HepG2 (cell line): ENCODE results near the gene GFOD1. TPM values are rescaled to one million over a fixed set of nuclear protein-coding genes. Genes with fewer than 3 reads are reported as not detected.
A peak's percentile ranks its signal among the peaks of the same experiment; 100 is the strongest.

Experiments
- KAT2B ChIP-seq: fragments of 150-350 bp; IDR thresholded peaks from 2 replicates; pipeline ENCODE4 v1.6.1; 2014; ENCODE audit warnings: low read depth, low read length, borderline replicate concordance
- MAZ ChIP-seq, 2 experiments: sonication (generic) in 1 of 2; formaldehyde crosslinking in 1 of 2; IDR thresholded peaks; 2 replicates each; pipeline versions ENCODE4 v1.5.0 to v1.6.1; 2012 to 2020; ENCODE audit warnings: low read depth in 2 of 2, mild to moderate bottlenecking in 2 of 2, borderline replicate concordance in 1 of 2, improper control_type of control experiment in 1 of 2, low read length in 1 of 2, missing genetic modification reagents in 1 of 2, moderate library complexity in 1 of 2
- MEF2D ChIP-seq: sonication (generic); formaldehyde crosslinking; IDR thresholded peaks from 2 replicates; pipeline ENCODE4 v1.5.1; 2020; ENCODE audit warnings: mild to moderate bottlenecking, missing genetic modification reagents
- PAX8 ChIP-seq: sonication (generic); formaldehyde crosslinking; IDR thresholded peaks from 2 replicates; pipeline ENCODE4 v1.8.0; 2022; ENCODE audit warnings: mild to moderate bottlenecking, missing genetic modification reagents, borderline replicate concordance
- ZBTB1 ChIP-seq: sonication (generic); formaldehyde crosslinking; IDR thresholded peaks from 2 replicates; pipeline ENCODE4 v1.4.0; 2020; ENCODE audit warnings: missing genetic modification reagents, borderline replicate concordance
- ZBTB7B ChIP-seq: sonication (generic); formaldehyde crosslinking; IDR thresholded peaks from 2 replicates; pipeline ENCODE4 v1.4.0; 2020; ENCODE audit warnings: missing genetic modification reagents
- ZNF281 ChIP-seq: sonication (generic); formaldehyde crosslinking; IDR thresholded peaks from 2 replicates; pipeline ENCODE4 v1.4.0; 2020; ENCODE audit warnings: missing genetic modification reagents, borderline replicate concordance
- ZSCAN30 ChIP-seq: sonication (generic); formaldehyde crosslinking; IDR thresholded peaks from 2 replicates; pipeline ENCODE4 v1.5.0; 2020; ENCODE audit warnings: mild to moderate bottlenecking, missing genetic modification reagents
- polyA plus RNA-seq, 8 experiments: library from polyadenylated mRNA; depleted of rRNA in 3 of 8; stranded (reverse) in 7 of 8; unstranded in 1 of 8; fragments of >200 nt; fragmentation: Illumina TruSeq in 4 of 8; extraction: Trizol in 4 of 8; gene quantifications; 2 replicates each; pipeline versions ENCODE4 v1.2.1 to v1.2.3, GENCODE V29; 2011 to 2016; ENCODE audit warnings: low read depth in 4 of 8, missing spikeins in 1 of 8, mixed read lengths in 1 of 8; ENCODE audit not compliant: insufficient read depth in 1 of 8
- total RNA-seq, 5 experiments: library from RNA; depleted of rRNA; stranded (reverse); fragments of >200 nt; fragmentation: Illumina TruSeq; extraction: Trizol; gene quantifications; 2 replicates each; pipeline ENCODE4 v1.2.3, GENCODE V29; 2016; ENCODE audit warnings: low read depth in 1 of 5
- TF ChIP-seq, protein P1 (sequence below): sonication (generic); formaldehyde crosslinking; IDR thresholded peaks from 2 replicates; pipeline ENCODE4 v1.4.0; 2020; ENCODE audit warnings: missing genetic modification reagents
- TF ChIP-seq, protein P2 (sequence below): sonication (generic); formaldehyde crosslinking; conservative IDR thresholded peaks from 2 replicates; pipeline ENCODE4 v1.8.1; 2023; ENCODE audit warnings: missing genetic modification reagents
- TF ChIP-seq, protein P3 (sequence below): sonication (generic); formaldehyde crosslinking; IDR thresholded peaks from 2 replicates; pipeline ENCODE4 v1.4.0; 2020; ENCODE audit warnings: missing genetic modification reagents, borderline replicate concordance
- TF ChIP-seq, protein P4 (sequence below): sonication (generic); formaldehyde crosslinking; IDR thresholded peaks from 2 replicates; pipeline ENCODE4 v1.4.0; 2020; ENCODE audit warnings: mild to moderate bottlenecking, missing genetic modification reagents

Gene GFOD1
- total and polyA plus RNA-seq, 2 of the 13 experiments (the other 11 are each of a cell fraction or from before 2014, with no cell fraction given) = 1.9 to 6.4 TPM

DNA sequence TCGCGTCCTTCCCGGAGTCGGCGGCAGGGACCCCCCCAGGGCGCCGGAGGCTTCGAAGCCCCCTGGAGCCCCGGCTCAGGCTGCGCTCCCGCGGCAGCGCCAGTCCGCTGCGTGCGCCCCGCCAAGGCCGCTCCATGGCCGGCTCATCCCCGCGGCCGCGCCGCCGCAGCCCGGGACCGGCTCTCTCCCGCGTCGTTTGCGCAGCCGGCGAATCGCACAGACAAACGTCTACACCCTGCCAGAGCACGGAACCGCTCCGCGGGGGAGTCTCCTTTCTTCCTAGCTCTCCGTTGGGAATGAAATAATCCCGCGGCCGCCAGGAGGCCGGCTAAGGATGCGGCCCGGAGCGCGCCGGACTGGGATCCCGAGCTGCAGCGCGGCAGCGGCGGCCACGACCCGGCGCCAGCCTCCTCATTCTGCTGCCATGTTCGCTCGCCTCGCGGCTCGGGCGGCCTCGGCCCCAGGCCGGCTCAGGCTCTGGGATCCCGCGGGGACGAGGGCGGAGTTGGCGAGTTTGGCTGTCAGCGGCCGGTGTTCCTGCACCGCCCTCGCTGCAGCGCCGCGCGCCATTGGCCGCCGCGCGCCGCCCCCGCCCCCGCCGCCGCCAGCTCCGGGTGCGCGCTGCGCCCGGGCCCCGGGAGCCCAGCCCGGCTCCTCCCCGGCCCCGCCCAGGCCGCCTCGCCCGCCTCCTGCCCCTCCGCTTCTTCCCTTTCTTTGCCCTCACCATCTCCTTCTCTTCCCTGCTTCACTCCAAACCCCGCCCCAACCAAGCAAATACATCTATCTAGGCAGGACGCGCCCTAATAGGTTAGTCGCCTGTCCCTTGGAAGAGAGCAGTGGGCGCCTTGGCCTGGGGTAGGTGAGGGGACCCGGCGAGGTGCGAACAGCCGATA lies at the start of gene GFOD1 (continued):
- TF ChIP-seq KAT2B = no peak
- TF ChIP-seq, protein P1, sequence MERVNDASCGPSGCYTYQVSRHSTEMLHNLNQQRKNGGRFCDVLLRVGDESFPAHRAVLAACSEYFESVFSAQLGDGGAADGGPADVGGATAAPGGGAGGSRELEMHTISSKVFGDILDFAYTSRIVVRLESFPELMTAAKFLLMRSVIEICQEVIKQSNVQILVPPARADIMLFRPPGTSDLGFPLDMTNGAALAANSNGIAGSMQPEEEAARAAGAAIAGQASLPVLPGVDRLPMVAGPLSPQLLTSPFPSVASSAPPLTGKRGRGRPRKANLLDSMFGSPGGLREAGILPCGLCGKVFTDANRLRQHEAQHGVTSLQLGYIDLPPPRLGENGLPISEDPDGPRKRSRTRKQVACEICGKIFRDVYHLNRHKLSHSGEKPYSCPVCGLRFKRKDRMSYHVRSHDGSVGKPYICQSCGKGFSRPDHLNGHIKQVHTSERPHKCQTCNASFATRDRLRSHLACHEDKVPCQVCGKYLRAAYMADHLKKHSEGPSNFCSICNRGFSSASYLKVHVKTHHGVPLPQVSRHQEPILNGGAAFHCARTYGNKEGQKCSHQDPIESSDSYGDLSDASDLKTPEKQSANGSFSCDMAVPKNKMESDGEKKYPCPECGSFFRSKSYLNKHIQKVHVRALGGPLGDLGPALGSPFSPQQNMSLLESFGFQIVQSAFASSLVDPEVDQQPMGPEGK (CRISPR knock-in tag) = peak; percentile 40; the same call in 1 of the 2 replicates
- TF ChIP-seq, protein P2, sequence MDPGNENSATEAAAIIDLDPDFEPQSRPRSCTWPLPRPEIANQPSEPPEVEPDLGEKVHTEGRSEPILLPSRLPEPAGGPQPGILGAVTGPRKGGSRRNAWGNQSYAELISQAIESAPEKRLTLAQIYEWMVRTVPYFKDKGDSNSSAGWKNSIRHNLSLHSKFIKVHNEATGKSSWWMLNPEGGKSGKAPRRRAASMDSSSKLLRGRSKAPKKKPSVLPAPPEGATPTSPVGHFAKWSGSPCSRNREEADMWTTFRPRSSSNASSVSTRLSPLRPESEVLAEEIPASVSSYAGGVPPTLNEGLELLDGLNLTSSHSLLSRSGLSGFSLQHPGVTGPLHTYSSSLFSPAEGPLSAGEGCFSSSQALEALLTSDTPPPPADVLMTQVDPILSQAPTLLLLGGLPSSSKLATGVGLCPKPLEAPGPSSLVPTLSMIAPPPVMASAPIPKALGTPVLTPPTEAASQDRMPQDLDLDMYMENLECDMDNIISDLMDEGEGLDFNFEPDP = no peak
- no peak for TF ChIP-seq MAZ (IDR thresholded peaks at IDR 0.05; ENCODE audit: borderline replicate concordance, low read depth, low read length)
- TF ChIP-seq MAZ (CRISPR knock-in tag; IDR thresholded peaks at IDR 0.05; ENCODE audit: low read depth) = peak; percentile 60; the same call in 1 of the 2 replicates
- no peak for TF ChIP-seq ZSCAN30
- TF ChIP-seq, protein P3, sequence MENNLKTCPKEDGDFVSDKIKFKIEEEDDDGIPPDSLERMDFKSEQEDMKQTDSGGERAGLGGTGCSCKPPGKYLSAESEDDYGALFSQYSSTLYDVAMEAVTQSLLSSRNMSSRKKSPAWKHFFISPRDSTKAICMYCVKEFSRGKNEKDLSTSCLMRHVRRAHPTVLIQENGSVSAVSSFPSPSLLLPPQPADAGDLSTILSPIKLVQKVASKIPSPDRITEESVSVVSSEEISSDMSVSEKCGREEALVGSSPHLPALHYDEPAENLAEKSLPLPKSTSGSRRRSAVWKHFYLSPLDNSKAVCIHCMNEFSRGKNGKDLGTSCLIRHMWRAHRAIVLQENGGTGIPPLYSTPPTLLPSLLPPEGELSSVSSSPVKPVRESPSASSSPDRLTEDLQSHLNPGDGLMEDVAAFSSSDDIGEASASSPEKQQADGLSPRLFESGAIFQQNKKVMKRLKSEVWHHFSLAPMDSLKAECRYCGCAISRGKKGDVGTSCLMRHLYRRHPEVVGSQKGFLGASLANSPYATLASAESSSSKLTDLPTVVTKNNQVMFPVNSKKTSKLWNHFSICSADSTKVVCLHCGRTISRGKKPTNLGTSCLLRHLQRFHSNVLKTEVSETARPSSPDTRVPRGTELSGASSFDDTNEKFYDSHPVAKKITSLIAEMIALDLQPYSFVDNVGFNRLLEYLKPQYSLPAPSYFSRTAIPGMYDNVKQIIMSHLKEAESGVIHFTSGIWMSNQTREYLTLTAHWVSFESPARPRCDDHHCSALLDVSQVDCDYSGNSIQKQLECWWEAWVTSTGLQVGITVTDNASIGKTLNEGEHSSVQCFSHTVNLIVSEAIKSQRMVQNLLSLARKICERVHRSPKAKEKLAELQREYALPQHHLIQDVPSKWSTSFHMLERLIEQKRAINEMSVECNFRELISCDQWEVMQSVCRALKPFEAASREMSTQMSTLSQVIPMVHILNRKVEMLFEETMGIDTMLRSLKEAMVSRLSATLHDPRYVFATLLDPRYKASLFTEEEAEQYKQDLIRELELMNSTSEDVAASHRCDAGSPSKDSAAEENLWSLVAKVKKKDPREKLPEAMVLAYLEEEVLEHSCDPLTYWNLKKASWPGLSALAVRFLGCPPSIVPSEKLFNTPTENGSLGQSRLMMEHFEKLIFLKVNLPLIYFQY (CRISPR knock-in tag) = no peak
- no peak for TF ChIP-seq ZBTB1 (CRISPR knock-in tag)
- TF ChIP-seq, protein P4, sequence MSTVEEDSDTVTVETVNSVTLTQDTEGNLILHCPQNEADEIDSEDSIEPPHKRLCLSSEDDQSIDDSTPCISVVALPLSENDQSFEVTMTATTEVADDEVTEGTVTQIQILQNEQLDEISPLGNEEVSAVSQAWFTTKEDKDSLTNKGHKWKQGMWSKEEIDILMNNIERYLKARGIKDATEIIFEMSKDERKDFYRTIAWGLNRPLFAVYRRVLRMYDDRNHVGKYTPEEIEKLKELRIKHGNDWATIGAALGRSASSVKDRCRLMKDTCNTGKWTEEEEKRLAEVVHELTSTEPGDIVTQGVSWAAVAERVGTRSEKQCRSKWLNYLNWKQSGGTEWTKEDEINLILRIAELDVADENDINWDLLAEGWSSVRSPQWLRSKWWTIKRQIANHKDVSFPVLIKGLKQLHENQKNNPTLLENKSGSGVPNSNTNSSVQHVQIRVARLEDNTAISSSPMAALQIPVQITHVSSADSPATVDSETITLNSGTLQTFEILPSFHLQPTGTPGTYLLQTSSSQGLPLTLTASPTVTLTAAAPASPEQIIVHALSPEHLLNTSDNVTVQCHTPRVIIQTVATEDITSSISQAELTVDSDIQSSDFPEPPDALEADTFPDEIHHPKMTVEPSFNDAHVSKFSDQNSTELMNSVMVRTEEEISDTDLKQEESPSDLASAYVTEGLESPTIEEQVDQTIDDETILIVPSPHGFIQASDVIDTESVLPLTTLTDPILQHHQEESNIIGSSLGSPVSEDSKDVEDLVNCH (CRISPR knock-in tag) = no peak
- no peak for TF ChIP-seq ZNF281 (CRISPR knock-in tag)
- TF ChIP-seq ZBTB7B (CRISPR knock-in tag) = peak; percentile 20; the same call in 1 of the 2 replicates
- TF ChIP-seq PAX8 (CRISPR knock-in tag) = no peak
- TF ChIP-seq MEF2D (CRISPR knock-in tag) = no peak
